ENCODE data around the gene DDX46.
A peak's percentile ranks its signal among the peaks of the same experiment; 100 is the strongest.
"Not testable (repeated sequence)": the region's sequence is repeated elsewhere in the genome, so short reads cannot be mapped to it uniquely, and the experiment has no call there.

The DDX46 gene, protein sequence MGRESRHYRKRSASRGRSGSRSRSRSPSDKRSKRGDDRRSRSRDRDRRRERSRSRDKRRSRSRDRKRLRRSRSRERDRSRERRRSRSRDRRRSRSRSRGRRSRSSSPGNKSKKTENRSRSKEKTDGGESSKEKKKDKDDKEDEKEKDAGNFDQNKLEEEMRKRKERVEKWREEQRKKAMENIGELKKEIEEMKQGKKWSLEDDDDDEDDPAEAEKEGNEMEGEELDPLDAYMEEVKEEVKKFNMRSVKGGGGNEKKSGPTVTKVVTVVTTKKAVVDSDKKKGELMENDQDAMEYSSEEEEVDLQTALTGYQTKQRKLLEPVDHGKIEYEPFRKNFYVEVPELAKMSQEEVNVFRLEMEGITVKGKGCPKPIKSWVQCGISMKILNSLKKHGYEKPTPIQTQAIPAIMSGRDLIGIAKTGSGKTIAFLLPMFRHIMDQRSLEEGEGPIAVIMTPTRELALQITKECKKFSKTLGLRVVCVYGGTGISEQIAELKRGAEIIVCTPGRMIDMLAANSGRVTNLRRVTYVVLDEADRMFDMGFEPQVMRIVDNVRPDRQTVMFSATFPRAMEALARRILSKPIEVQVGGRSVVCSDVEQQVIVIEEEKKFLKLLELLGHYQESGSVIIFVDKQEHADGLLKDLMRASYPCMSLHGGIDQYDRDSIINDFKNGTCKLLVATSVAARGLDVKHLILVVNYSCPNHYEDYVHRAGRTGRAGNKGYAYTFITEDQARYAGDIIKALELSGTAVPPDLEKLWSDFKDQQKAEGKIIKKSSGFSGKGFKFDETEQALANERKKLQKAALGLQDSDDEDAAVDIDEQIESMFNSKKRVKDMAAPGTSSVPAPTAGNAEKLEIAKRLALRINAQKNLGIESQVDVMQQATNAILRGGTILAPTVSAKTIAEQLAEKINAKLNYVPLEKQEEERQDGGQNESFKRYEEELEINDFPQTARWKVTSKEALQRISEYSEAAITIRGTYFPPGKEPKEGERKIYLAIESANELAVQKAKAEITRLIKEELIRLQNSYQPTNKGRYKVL

DNA sequence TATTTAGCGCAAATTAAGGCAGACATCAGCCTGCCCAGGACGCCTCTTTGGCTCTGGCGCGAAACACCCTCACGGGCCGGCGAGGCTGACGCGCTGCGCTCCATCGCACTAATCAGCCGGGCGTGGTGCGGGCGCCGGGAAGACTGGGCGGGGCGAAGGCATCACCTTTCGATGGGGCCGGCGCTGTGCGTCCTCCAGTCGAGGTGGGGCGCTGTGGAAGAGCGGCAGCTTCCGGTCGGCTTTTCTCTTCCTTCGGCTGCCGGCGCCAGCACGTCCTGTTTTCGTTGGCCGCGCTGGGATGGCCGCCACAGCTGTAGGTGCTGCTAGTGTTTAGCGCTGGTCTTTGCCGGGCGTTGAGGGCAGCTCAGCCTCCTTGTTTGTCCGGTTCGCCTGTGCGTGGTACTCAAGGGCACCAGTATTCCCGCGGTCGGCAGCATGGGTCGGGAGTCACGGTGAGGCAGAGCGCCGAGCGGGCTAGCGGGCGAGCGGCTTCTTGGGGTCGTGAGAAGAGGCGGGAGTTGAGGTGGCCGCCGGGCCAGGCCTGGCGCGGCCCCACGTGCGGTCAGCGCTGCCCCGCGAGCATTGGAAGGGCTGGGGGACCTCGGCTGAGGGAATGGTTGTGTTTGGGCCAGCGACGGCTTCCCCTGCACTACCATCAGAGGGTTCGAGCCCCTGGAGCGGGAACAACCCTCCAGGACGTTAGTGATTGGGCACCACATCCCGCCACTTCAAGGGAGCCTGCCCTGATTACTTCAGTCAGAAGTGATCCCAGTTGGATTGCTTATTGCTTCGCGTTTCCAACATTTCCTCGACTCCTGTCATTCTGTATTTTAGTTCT lies at the start of gene DDX46:
Gene DDX46 (plus strand): TSS at position 276 of the 838 bp plus-strand sequence. CDS start 160 bp downstream, at position 436.
- DNase-seq = peak; percentile 94

DNA sequence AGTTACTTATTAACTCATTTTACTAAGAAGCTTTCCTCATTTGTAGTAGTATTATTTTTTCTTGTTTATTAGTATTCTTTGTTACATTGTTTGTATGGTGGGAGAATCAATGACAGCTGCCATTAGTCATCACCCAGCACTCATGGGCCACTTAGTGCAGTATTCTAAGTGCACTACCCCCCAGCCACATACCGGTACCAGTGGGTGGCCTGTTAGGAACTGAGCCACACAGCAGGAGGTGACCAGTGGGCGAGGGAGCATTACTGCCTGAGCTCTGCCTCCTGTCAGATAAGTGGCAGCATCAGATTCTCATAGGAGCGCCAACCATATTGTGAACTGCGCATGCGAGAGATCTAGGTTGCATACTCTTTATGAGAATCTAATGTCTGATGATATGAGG lies 44.5 kb upstream of the DDX46 start:
- no peak for DNase-seq

DNA sequence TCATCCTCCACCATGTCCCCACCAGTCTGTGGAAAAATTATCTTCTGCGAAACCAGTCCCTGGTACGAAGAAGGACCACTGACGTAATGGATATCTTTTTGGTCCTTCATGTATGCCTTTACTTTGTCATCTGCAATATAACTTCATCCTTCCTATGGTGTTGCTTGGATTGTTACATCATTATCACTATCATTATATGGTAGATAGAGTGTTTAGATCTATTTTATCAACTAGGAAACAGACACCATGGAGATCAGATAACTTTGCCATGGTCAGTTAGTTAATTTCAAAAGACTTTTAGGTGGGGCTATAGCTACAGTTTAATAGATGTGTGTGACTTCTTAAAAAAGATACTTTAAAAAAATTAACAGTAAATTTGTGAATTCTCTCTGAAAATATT lies 44.0 kb upstream of the DDX46 start:
- no peak for DNase-seq

DNA sequence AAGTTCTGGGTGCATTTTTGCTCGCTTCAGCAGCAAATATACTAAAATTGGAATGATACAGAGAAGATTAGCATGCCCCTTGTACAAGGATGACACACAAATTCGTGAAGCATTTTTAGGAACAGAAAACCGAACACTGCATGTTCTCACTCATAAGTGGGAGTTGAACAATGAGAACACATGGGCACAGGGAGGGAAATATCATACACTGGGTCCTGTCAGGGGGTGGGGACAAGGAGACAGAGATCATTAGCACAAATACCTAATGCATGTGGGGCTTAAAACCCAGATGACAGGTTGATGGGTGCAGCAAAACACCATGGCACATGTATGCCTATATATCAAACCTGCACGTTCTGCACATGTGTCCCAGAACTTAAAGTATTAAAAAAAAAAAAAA lies 43.1 kb upstream of the DDX46 start:
- not testable (repeated sequence) for DNase-seq

DNA sequence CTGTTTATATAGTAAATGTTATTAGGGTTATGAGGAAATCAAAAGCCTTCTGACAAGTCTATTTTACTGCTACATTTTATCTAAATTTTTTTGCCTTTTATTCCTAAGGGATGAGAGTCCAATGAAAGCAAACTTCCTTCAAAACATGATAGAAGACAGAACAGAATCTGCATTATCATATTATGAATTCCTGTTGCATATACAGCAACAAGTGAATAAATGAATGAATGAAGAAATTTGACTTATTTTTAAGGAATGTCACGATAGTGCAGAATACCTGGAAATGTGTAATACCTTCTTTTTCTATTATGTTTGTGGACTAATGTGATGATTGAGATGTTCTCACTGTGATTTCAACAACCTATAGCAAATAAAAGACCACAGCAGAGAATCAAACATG lies 33.7 kb upstream of the DDX46 start:
- no peak for DNase-seq

DNA sequence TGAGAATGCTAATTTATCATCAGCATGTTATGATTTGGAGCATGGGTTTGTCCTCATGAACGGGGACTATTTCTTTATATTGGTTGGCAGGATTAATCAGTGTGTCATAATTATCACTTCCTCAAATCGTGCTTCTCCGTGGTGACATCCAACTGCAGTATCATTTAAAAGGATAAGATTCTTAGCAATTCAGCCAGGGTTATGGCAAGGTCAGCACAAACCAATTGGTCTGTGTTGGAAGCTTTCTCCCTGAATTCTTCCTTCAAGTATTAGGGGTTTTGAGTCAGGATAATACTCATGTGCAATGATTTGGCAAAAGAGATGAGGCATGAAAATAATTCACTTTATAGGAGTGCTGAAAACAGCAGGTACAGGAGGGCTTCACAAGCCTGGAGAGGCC lies 25.8 kb upstream of the DDX46 start:
- DNase-seq = no peak

DNA sequence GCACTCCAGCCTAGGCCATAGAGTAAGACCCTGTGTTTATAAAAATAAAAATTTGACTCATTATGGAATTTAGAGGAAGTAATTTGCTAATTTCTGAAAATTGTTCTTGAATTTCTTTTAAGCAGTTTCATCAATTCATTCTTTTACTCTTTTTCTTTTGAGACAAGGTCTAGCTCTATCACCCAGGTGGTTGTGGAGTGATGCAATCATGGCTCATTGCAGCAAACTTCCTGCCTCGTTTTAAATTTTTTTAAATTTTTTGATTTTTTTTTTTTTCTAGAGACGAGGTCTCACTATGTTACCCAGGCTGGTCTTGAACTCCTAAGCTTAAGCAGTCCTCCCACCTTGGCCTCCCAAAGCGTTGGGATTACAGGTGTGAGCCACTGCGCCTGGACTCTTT lies 23.3 kb upstream of the DDX46 start:
- no peak for DNase-seq

DNA sequence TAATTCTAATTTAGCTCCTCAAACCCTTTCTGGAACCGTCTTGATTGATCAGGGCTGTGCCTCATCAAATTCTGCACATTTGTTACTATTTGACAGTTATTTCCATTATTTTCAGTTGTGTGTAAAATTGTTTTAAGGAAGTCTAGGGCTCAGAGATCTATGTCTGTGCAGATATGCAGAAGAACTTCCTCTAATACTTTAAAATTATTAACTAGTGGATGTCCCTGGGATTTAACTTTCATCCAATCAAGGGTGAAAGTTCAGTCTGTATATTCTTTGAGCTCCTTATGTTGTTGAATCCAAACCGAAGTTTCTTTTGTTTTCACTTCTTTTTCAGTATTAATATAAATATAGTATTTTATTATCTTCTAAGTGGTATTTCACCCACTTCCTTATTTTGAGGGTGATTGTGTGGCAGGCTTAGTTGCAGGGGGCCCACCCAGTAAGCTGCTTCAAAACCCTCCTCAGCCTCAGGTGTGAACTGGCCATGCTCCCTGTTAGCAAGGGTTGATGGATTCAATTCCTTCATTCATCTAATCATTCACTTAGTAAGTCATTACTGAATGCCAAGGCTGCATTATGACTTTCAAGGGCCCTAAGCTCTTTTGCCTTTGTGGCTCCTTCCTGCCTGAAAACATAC lies 22.3 kb upstream of the DDX46 start:
- DNase-seq = no peak

DNA sequence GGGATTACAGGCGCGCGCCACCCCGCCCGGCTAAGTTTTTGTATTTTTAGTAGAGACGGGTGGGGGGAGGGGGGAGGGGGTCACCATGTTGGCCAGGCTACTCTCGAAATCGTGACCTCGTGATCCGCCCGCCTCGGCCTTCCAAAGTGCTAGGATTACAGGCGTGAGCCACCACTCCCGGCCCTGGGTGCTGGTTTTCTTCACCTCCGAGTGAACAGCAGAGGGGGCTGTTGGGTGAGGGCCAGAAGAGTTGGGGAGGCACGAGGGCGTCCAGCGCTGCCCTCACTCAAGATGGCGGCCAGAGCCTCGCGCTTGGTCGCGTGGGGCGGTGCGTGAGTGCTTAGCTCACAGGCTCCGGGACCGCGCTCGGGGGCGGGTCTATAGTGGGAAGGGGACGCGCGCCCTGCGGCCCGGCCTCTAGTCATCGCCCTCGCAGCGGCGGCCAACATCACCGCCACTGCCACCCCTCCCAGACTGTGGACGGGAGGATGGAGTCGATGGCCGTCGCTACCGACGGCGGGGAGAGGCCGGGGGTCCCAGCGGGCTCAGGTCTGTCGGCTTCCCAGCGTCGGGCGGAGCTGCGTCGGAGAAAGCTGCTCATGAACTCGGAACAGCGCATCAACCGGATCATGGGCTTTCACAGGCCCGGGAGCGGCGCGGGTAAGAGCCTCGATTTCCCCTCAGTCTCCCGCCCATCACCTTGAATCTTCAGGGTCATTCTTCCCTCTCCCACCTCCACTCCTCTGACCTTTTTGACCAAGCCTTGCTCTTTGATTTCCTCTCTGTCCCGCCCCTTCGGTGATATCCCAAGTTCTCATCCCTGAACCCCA lies 20.2 kb upstream of the DDX46 start, which contains the start of gene CAMLG:
Gene CAMLG (plus strand): TSS at position 416 of the 830 bp plus-strand sequence. CDS start 73 bp downstream, at position 489.
- peak; percentile 97 for DNase-seq

DNA sequence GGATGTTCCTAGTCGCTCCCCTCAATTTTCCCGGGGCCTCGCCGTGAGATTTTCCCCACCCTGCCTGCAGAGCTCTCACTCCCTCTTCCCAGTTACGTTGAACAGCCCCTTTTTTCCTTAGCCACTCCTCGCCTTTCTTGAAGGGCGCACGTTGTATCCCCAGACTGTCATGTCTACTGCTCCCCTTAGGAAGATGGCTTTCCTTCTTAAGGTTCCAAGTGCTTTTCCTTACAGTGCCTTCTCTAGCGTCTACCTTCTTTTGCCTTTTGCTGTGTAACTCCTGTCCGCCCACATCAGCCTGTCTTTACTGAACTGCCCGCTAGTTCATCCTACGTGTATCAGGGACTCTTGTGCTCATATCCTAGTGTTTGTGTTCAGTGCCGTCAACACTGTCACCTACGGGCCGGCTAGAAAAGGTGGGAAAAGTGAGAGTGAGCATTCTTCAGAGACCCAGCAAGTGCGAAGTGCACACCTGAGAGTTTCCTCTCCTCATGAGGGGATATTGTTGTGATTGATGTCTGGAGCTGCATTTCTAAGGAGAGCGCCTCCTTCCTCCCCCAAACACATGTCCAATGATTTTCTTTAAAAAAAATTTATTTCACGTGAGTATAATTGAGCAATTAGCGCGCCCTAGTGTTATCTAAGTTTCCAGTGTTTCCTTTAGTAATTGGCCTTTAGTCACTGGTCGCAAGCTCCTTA lies 19.5 kb upstream of the DDX46 start:
- no peak for DNase-seq

DNA sequence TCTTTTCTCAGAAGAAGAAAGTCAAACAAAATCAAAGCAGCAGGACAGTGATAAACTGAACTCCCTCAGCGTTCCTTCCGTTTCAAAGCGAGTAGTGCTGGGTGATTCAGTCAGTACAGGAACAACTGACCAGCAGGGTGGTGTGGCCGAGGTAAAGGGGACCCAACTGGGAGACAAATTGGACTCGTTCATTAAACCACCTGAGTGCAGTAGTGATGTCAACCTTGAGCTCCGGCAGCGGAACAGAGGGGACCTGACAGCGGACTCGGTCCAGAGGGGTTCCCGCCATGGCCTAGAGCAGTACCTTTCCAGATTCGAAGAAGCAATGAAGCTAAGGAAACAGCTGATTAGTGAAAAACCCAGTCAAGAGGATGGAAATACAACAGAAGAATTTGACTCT lies 17.5 kb upstream of the DDX46 start:
- DNase-seq = no peak

DNA sequence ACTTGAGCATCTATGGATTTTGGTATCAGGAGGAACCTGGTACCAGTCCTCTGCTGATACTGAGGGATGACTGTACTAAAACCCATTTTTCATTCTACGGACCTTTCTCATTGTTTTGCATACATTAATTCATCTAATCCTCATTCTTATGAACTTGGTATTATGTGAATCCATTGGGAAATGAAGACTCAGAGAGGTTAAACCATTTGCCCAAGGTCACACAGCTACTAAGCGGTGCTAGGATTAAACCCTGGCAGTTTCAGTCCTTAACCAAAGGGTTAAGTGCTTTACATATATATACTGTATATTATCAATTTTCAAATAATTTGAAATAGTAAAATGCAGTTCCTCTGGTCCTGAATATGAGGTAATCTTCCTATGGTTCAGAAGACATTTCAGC lies 16.4 kb upstream of the DDX46 start:
- DNase-seq = no peak

DNA sequence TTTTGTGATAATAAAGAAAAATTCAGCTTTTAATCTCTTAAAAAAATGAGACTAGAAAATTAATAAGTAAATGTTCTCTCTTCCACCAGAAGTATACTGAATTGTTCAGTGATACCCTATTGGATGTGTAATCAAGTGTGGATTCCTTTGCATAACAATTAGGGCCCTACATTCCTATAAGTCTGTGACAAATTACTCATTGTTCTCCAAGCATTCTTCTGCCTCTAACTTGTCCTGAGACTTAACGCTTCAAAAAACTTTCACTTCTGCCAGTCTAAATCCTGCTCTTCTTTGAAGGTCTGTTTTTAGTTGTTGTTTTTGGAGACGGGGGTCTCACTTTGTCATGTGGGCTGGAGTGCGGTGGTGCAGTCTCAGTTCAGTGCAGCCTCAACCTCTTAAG lies 9.2 kb upstream of the DDX46 start:
- DNase-seq = no peak

DNA sequence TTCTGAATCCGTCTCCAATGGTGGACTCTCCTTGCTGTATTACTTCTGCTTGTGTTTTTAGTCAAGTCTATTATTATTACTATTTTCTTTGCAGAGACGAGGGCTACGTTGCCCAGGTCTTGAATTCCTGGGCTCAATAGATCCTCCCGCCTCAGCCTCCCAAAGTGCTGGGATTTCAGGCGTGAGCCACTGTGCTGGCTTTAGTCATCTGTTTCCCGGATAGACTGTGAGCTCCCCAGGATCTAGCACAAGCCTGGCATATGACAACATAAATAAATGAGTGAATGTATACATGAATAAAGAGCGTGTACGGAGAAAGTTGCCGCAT lies 439 bp upstream of the DDX46 start:
- no peak for DNase-seq

DNA sequence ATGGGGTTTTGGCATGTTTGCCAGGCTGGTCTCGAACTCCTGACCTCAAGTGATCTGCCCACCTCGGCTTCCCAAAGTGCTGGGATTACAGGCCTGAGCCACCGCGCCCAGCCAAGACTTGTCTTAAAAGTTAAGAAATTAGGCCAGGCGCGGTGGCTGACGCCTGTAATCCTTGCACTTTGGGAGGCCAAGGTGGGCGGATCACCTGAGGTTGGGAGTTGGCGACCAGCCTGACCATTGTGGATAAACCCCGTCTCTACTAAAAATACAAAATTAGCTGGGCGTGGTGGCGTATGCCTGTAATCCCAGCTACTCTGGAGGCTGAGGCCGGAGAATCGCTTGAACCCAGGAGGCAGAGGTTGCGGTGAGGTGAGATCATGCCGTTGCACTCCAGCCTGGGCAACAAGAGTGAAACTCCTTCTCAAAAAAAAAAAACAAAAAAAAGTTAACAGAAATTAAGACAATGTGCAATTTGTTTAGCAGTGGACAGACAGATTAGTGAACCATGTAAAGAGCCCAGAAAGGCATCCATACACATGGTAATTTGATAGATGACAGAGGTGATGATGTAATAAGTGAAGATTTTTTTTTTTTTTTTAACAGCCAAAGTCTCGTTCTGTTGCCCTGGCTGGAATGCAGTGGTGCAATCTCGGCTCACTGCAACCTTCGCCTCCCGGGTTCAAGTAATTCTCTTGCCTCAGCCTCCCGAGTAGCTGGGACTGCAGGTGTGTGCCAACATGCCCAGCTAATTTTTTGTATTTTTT lies 9.1 kb downstream of the DDX46 start:
- not testable (repeated sequence) for DNase-seq

DNA sequence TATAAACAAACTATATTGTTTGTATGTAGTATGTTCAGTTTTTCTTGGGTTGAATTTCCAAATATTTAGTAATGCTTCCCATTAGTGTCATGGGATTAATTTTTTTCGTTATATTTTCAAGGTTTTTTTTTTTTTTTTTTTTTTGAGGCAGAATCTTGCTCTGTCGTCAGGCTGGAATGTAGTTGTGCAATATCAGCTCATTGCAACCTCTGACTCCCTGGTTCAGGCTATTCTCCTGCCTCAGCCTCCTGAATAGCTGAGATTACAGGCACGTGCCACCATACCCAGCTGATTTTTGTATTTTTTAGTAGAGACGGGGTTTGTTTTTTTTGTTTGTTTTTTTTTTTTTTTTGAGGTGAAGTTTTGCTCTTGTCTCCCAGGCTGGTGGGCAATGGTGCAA lies 10.6 kb downstream of the DDX46 start:
- DNase-seq = no peak

DNA sequence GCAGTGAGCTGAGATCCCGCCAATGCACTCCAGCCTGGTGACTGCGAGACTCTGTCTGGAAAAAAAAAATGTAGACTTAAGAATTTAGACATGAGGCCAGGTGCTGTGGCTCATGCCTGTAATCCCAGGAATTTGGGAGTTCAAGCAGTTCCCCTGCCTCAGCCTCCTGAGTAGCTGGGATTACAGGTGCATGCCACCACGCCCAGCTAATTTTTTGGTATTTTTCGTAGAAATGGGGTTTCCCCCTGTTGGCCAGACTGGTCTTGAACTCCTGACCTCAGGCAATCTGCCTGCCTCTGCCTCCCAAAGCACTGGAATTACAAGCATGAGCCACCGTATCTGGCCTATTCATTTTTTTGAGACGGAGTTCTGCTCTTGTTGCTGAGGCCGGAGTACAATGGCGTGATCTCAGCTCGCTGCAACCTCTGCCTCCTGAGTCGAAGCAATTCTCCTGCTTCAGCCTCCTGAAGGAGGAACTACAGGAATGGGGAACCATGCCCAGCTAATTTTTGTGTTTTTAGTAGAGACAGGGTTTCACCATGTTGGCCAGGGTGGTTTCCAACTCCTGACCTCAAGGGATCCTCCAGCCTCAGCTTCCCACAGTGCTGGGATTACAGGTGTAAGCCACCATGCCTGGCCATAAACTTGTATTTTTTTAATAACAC lies 14.0 kb downstream of the DDX46 start:
- DNase-seq = no peak

DNA sequence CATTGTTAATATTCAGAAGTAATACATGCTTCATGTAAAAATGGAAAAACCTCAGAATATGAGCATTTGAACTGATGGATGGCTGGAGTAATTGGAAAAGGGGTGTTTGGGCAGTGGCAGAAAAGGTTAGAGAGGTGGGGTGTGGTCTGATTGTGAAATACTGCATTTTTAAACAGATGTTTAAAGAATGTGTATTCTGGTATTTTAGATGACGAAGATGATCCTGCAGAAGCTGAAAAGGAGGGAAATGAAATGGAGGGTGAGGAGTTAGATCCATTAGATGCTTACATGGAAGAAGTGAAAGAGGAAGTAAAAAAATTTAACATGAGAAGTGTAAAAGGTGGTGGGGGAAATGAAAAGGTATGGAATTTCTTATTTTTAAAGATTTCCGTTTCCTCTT lies 18.8 kb downstream of the DDX46 start:
- no peak for DNase-seq

DNA sequence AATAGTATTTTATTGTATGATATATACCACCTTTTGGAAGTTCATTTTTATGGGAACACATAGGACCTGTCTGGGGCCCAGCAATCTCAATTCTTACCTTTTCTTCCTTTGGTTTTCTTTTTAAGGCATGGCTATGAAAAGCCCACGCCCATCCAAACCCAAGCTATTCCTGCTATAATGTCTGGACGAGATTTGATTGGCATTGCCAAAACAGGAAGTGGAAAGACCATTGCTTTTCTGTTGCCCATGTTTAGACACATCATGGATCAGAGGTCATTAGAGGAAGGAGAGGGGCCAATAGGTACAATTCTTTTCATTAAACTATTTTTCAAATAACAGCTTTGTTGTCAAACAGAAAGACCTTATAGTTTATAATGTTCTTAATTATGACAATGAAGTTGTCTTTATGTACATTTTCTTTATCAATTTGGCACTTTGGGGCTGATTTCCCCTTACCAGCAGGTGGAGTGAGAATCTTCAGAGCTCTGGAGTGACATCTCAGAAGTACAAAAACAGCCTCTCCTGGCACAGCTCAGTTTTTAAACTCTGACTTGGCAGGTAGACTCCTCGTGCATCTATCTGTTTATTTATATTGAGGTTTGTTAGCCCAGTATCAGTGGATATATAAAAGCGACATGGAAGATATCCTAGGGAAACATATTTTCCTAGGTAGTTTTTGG lies 25.8 kb downstream of the DDX46 start:
- DNase-seq = no peak
